SU-DHL-6 (cell line): ENCODE results near the gene E2F1.

Source experiments
- CTCF ChIP-seq: fragments of 200-600 bp; sonication (generic); IDR thresholded peaks from one replicate; pipeline ENCODE4 v1.5.1; 2017; ENCODE audit warnings: antibody characterized with exemption, mild to moderate bottlenecking, low read length, moderate library complexity; ENCODE audit not compliant: insufficient read depth, poor library complexity, severe bottlenecking
- EZH2phosphoT487 ChIP-seq: fragments of 200-600 bp; sonication (generic), shearing (Covaris generic); conservative IDR thresholded peaks from 2 replicates; pipeline ENCODE4 v1.6.1; 2018; ENCODE audit warnings: mild to moderate bottlenecking, antibody characterized with exemption, low read length, moderate library complexity, mixed read lengths

DNA sequence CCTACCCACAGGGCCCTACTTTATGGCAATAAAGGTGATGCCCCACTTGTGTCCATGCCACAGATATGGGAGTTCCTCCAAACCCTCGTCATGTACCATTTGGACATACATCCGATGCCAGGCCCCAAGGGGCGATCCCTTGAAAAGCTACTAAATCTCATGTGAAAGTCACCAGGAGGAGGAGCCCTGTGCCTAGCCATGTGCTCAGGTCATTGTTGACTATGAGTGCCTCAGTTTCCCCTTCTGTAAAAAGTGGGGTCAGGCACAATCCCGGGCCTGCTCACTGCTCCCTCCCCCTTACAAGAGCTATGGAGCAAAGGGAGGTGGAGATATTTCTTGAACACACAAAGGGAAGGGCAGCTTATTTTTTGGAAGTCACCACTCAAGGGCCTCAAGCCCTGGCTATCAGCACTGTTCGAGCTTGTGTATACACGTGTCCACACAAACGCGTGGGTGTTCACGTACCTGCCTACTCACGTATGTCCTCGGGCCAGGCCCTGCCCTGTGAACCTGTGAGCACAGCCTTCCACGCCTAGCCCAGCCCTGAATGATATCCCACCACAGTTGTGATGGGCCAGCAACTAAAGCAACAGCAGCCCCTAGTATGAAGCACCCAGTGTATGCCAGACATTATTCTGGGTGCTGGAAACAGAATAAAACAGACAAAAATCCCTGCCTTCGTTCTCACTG is 17.6 kb downstream of the E2F1 start:
- TF ChIP-seq CTCF (no peak), EZH2phosphoT487 (no peak)
